ENCODE measurements around the gene FNDC3B.

FNDC3B gene

GRCh38 chr3:172317481-172317880 lies 278.1 kb downstream of the FNDC3B start:
- intact Hi-C loops (cut with DNase I), result no loop called here
- no peak for DNase-seq

GRCh38 chr3:172317984-172318383 lies 278.6 kb downstream of the FNDC3B start:
- DNase-seq, result peak in 2 of 42 donors; percentile 13 to 40
- intact Hi-C loops (cut with DNase I), result no loop called here

GRCh38 chr3:172319595-172319994 lies 280.2 kb downstream of the FNDC3B start:
- intact Hi-C loops (cut with DNase I), result no loop called here
- no peak for DNase-seq

GRCh38 chr3:172320468-172320867 lies 281.1 kb downstream of the FNDC3B start:
- DNase-seq, result no peak
- intact Hi-C loops (cut with DNase I), result no loop called here

GRCh38 chr3:172321035-172321434 lies 281.7 kb downstream of the FNDC3B start:
- intact Hi-C loops (cut with DNase I), result no loop called here
- DNase-seq, result no peak

GRCh38 chr3:172323894-172324610 lies 284.7 kb downstream of the FNDC3B start:
- DNase-seq, result no peak
- intact Hi-C loops (cut with DNase I), result no loop called here

- intact Hi-C loops (cut with DNase I), result no loop called here
- peak in 2 of 42 donors; percentile 9 to 42 for DNase-seq
Measured at GRCh38 chr3:172324611-172325203, 285.3 kb downstream of the FNDC3B start.

GRCh38 chr3:172325461-172325860 lies 286.1 kb downstream of the FNDC3B start:
- DNase-seq, result no peak
- intact Hi-C loops (cut with DNase I), result no loop called here

GRCh38 chr3:172326993-172327392 lies 287.6 kb downstream of the FNDC3B start:
- intact Hi-C loops (cut with DNase I), result no loop called here
- no peak for DNase-seq

GRCh38 chr3:172328282-172328681 lies 288.9 kb downstream of the FNDC3B start:
- intact Hi-C loops (cut with DNase I), result no loop called here
- no peak for DNase-seq

GRCh38 chr3:172329070-172329469 lies 289.7 kb downstream of the FNDC3B start:
- no peak for DNase-seq
- intact Hi-C loops (cut with DNase I), result no loop called here

GRCh38 chr3:172330413-172330812 lies 291.0 kb downstream of the FNDC3B start:
- intact Hi-C loops (cut with DNase I), result no loop called here
- no peak for DNase-seq

- DNase-seq, result peak in 41 of 42 donors; percentile 18 to 90 (median 75)
- intact Hi-C loops (cut with DNase I), result no loop called here
Measured at GRCh38 chr3:172332256-172333041, 293.1 kb downstream of the FNDC3B start.

- no peak for DNase-seq
- intact Hi-C loops (cut with DNase I), result no loop called here
Measured at GRCh38 chr3:172333042-172333377, 293.6 kb downstream of the FNDC3B start.

- intact Hi-C loops (cut with DNase I), result no loop called here
- DNase-seq, result no peak
Measured at GRCh38 chr3:172333692-172334457, 294.5 kb downstream of the FNDC3B start.

GRCh38 chr3:172334671-172335207 lies 295.4 kb downstream of the FNDC3B start:
- no peak for DNase-seq
- intact Hi-C loops (cut with DNase I), result no loop called here

- no peak for DNase-seq
- intact Hi-C loops (cut with DNase I), result no loop called here
Measured at GRCh38 chr3:172339892-172340291, 300.5 kb downstream of the FNDC3B start.

- DNase-seq, result no peak
- intact Hi-C loops (cut with DNase I), result no loop called here
Measured at GRCh38 chr3:172340583-172340982, 301.2 kb downstream of the FNDC3B start.

- intact Hi-C loops (cut with DNase I), result no loop called here
- DNase-seq, result peak in 10 of 42 donors; percentile 6 to 68 (median 30)
Measured at GRCh38 chr3:172341482-172342059, 302.2 kb downstream of the FNDC3B start.

Data from head of caudate nucleus (tissue), 42 donors.